Thoracic aorta (tissue), 2 donors: ENCODE measurements around the gene MRGPRD. TPM values are rescaled to one million over a fixed set of nuclear protein-coding genes. Genes with fewer than 3 reads are reported as not detected.

Source experiments
- ATAC-seq: fragments of 150-250 bp; one replicate; pipeline ENCODE4 v1.8.0; 2017; ENCODE audit warnings: low read depth; ENCODE audit not compliant: insufficient number of reproducible peaks, low FRiP score
- DNase-seq: peaks from one replicate; pipeline ENCODE4 v3.0.0-alpha.2; 2020; ENCODE audit warnings: low spot score
- H3K27ac ChIP-seq, 2 donors: fragments of 200-600 bp; sonication (generic); 1 replicate in 1 of 2; 2 replicates in 1 of 2; pipeline ENCODE4 v1.5.1; 2016; ENCODE audit warnings: mild to moderate bottlenecking in 2 of 2, moderate library complexity in 2 of 2
- H3K27me3 ChIP-seq: fragments of 200-600 bp; sonication (generic); replicated peaks from 2 replicates; pipeline ENCODE4 v1.6.0; 2016; ENCODE audit warnings: mild to moderate bottlenecking; ENCODE audit not compliant: insufficient read depth
- H3K36me3 ChIP-seq: fragments of 200-600 bp; sonication (generic); one replicate; pipeline ENCODE4 v1.5.1; 2016
- H3K4me1 ChIP-seq, 2 donors: fragments of 200-600 bp; sonication (generic); 1 replicate in 1 of 2; 2 replicates in 1 of 2; pipeline versions ENCODE4 v1.5.1 to v1.6.0; 2016; ENCODE audit warnings: low read depth in 2 of 2, mild to moderate bottlenecking in 1 of 2; ENCODE audit not compliant: control insufficient read depth in 1 of 2
- H3K4me3 ChIP-seq: fragments of 200-600 bp; sonication (generic); 2 replicates; pipeline ENCODE4 v1.5.1; 2016; ENCODE audit warnings: mild to moderate bottlenecking
- H3K9me3 ChIP-seq: fragments of 200-600 bp; sonication (generic); 2 replicates; pipeline ENCODE4 v1.5.1; 2016
- total RNA-seq, 2 donors: library from RNA; depleted of rRNA; stranded (reverse); fragments of >200 nt; gene quantifications; one replicate each; pipeline versions ENCODE4 v1.1.0 to v1.2.3, GENCODE V29; 2016
- TF ChIP-seq, protein P1 (sequence below): fragments of 200-600 bp; sonication (generic); IDR thresholded peaks from one replicate; pipeline ENCODE4 v1.5.1; 2019; ENCODE audit warnings: antibody characterized with exemption

MRGPRD gene
- total RNA-seq, 2 donors from 2014 or later: 5.0 TPM; not detected in 1

DNA sequence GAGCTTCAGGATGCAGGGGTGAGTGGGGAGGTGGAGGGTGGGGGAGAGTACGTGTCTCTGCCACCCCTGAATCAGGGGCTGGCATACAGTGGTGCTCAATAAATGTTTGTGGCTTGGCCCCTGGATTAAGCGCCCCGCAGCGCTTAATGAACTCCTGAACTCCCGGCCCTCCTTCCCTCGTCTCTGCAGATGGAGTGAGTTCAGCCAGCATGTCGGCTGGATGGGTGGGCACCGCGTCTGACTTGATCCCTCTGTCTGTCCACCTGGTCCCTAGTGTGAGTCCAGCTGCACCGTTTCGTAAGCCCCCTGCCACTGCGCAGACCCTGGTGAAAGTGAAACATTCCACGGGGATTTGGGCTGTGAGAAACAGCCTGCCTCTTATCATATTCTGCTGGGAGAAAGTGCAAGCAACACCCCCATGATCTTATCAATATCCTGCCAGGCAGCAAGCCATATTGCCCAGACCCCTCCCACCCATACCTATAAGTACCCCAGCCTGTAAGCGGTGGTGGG lies 12.0 kb upstream of the MRGPRD start:
- TF ChIP-seq, protein P1, sequence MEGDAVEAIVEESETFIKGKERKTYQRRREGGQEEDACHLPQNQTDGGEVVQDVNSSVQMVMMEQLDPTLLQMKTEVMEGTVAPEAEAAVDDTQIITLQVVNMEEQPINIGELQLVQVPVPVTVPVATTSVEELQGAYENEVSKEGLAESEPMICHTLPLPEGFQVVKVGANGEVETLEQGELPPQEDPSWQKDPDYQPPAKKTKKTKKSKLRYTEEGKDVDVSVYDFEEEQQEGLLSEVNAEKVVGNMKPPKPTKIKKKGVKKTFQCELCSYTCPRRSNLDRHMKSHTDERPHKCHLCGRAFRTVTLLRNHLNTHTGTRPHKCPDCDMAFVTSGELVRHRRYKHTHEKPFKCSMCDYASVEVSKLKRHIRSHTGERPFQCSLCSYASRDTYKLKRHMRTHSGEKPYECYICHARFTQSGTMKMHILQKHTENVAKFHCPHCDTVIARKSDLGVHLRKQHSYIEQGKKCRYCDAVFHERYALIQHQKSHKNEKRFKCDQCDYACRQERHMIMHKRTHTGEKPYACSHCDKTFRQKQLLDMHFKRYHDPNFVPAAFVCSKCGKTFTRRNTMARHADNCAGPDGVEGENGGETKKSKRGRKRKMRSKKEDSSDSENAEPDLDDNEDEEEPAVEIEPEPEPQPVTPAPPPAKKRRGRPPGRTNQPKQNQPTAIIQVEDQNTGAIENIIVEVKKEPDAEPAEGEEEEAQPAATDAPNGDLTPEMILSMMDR: no peak
- Histone ChIP-seq H3K27me3 (no peaks in the 10 kb centered on the region), H3K4me1 (peaks cover 0 to under 1% of the 10 kb centered on the region in 2 donors), H3K9me3 (no peaks in the 10 kb centered on the region), H3K36me3 (no peaks in the 10 kb centered on the region), H3K4me3 (no peak overlapping the region), H3K27ac (no peak overlapping the region)
- DNase-seq (no peak), ATAC-seq (no peak)

DNA sequence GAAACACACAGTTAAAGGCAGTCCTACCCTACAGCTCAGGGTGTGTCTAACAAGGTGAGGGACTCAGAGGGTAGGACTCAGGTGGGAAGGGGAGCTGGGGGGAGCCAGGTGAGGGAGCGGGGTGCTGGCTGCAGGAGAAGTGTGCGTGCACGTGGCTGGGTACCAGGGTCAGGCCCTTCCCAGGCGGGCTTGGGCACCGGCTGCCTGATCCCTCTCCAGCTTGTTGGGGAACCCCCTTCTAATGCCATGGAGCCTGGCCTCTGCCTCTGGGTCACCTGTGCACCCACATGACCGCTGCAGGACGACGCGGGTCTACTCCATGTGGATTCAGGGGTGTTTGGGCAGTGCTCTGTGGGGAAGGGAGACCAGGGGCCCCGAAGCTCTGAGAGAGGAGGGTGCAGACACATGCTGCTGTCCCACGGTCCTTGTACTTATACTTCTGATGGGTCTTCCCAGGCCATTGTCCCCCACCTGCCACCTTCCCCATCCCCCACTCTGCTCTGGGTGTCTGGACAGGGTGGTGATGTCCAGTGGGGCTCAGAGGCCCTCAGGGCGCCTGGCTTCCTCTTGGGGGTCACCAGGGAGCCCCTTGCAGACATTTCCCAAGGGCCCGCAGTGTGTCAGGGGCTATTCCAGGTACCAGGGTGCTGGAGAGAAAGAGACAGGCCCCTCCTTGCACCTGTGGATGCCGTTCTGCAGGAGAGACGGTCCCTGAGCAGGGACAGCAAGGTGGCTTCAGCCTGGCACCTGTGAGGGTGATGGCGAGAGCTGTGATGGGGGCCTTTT lies 10.4 kb upstream of the MRGPRD start:
- DNase-seq: no peak
- no peaks in the 10 kb centered on the region for H3K27me3 ChIP-seq
- no peak overlapping the region for H3K4me3 ChIP-seq
- no peaks in the 10 kb centered on the region for H3K9me3 ChIP-seq
- no peak overlapping the region for H3K27ac ChIP-seq
- H3K36me3 ChIP-seq: no peaks in the 10 kb centered on the region
- H3K4me1 ChIP-seq: no peaks in the 10 kb centered on the region
- ATAC-seq: no peak
- TF ChIP-seq, protein P1: no peak

DNA sequence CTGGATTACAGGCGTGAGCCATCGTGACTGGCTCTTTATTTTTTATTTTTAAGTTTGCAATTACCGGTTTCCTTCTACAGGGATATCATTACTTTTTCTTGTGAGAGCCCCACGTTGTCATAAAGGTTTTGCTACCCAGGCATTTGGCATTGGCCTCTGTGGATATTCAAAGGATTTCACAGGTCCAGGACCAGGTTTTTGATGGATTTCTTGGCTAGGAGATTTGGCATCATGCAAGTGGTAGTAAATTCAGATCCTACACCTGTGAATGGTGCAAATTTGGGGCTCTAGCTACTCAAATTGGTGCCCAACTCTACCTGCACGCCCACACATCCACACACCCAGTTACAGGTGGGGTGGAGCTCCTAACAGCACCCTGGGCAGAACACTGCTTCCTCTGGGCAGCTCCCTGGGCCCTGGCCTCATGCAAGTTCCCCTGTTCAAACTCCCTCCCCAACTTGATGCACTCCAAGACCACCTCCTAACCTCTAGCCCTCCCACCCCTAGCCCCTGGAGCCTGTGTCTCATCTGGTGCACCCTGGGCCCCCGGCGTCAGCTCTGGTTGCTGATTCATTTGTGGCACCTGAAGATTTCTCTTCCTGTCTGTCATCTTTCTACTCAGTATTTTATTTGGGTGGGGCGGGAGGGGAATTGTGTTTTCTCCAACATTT lies 9.3 kb upstream of the MRGPRD start:
- TF ChIP-seq, protein P1: no peak
- no peaks in the 10 kb centered on the region for H3K4me1 ChIP-seq
- no peak for ATAC-seq
- no peak for DNase-seq
- no peaks in the 10 kb centered on the region for H3K9me3 ChIP-seq
- H3K4me3 ChIP-seq: no peak overlapping the region
- no peaks in the 10 kb centered on the region for H3K36me3 ChIP-seq
- no peaks in the 10 kb centered on the region for H3K27me3 ChIP-seq
- no peak overlapping the region for H3K27ac ChIP-seq

DNA sequence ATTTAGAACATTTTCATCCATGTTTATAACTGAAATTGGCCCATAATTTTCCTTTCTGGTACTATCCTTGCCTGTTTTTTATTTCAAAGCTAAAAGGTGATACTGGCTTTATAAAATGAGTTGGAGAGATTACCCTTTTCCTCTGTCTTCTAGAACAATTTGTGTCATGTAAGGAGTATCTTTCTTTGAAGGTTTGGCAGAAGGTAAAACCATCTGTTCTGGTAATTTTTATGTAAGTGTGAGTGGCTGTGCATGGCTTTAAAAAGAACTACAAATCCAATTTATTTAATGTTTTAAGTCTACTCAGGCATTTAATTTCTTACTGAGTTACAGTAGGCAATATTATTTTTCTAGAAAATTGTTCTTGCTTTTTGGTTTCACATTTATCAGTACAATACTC lies 7.7 kb upstream of the MRGPRD start:
- DNase-seq: no peak
- no peak for ATAC-seq
- TF ChIP-seq, protein P1: no peak
- Histone ChIP-seq H3K27me3 (no peaks in the 10 kb centered on the region), H3K4me1 (no peaks in the 10 kb centered on the region), H3K36me3 (no peaks in the 10 kb centered on the region), H3K9me3 (no peaks in the 10 kb centered on the region), H3K27ac (no peak overlapping the region), H3K4me3 (no peak overlapping the region)

DNA sequence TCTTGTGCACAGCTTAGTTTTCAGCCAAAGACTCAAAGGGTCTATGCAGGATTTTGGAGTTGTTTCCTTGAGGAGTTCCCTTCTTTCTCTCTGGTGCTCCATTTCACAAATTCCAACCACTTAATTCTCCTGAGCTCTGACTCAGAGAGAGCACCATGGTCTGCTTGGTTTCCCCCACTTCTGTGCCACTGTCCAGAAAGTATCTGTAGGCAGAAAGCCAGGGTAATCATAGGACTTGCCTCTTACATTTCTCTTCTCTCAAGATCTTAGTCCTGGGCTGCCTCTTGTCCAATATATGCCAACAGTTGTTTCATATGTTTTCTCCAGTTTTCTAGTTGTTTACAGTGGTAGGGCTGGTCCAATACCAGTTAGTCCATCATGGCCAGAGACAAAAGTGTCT lies 6.4 kb upstream of the MRGPRD start:
- H3K27ac ChIP-seq: no peak overlapping the region
- DNase-seq (no peak), ATAC-seq (no peak)
- no peaks in the 10 kb centered on the region for H3K9me3 ChIP-seq
- no peak overlapping the region for H3K4me3 ChIP-seq
- no peaks in the 10 kb centered on the region for H3K4me1 ChIP-seq
- H3K27me3 ChIP-seq: no peaks in the 10 kb centered on the region
- TF ChIP-seq, protein P1: no peak
- no peaks in the 10 kb centered on the region for H3K36me3 ChIP-seq
